ENCODE measurements around the gene PIK3R1. TPM values are rescaled to one million over a fixed set of nuclear protein-coding genes. Genes with fewer than 3 reads are reported as not detected.

The PIK3R1 gene
- total and polyA plus RNA-seq, 4 donors = 22.6 to 123 (median 47.3) TPM

- H3K27ac ChIP-seq (ENCODE audit: low read depth in 1 of 2, low read length in 2 of 2) = peak overlapping the region in 1 of 2 donors; percentile 42
- peaks cover 0 to 5% (median under 1%) of the 10 kb centered on the region in 4 donors for H3K36me3 ChIP-seq (ENCODE audit: control insufficient read depth in 4 of 4, insufficient read depth in 3 of 4, low read depth in 1 of 4, low read length in 3 of 4)
- WGBS = 74% methylated on average over 1 of the region's 1 CpG
- no peak for TF ChIP-seq SP1 (IDR thresholded peaks at IDR 0.05)
- no peak for TF ChIP-seq RXRA (IDR thresholded peaks at IDR 0.05)
- DNase-seq (ENCODE audit: low spot score) = no peak
- no peaks in the 10 kb centered on the region for H3K27me3 ChIP-seq (ENCODE audit: control insufficient read depth in 4 of 4, insufficient read depth in 4 of 4, low read length in 3 of 4)
- no peaks in the 10 kb centered on the region for H3K9me3 ChIP-seq (ENCODE audit: control insufficient read depth in 4 of 4, low read length in 3 of 4)
- H3K4me1 ChIP-seq (ENCODE audit: control insufficient read depth in 4 of 4, insufficient read depth in 4 of 4, low read length in 3 of 4) = peaks cover 15 to 64% (median 40%) of the 10 kb centered on the region in 4 donors
- no peak overlapping the region for H3K4me3 ChIP-seq (ENCODE audit: low read depth in 1 of 3, low read length in 3 of 3)
- H3K9ac ChIP-seq (ENCODE audit: low read depth in 1 of 2, low read length in 2 of 2) = no peak overlapping the region
These were observed 39.3 kb downstream of the PIK3R1 start for GRCh38 chr5:68254810-68255209.

GRCh38 chr5:68255305-68256120, 40.0 kb downstream of the PIK3R1 start:
- TF ChIP-seq HNF4A (conservative IDR thresholded peaks at IDR 0.05) = no peak
- no peak for TF ChIP-seq FOXA1 (IDR thresholded peaks at IDR 0.05)
- no peak for TF ChIP-seq ZBTB33 (IDR thresholded peaks at IDR 0.05)
- TF ChIP-seq MAX (IDR thresholded peaks at IDR 0.05) = no peak
- no peak for TF ChIP-seq REST (IDR thresholded peaks at IDR 0.05)
- TF ChIP-seq JUND (IDR thresholded peaks at IDR 0.05) = no peak
- TF ChIP-seq CTCF (IDR thresholded peaks at IDR 0.05; ENCODE audit: low read depth, low read length, missing input control) = no peak
- TF ChIP-seq GABPA (IDR thresholded peaks at IDR 0.05 in 1 of 2, conservative IDR thresholded peaks at IDR 0.05 in 1 of 2) = no peak
- TF ChIP-seq ATF3 (IDR thresholded peaks at IDR 0.05) = no peak
- TF ChIP-seq YY1 (IDR thresholded peaks at IDR 0.05) = no peak
- no peak for TF ChIP-seq RAD21 (IDR thresholded peaks at IDR 0.05)
- TF ChIP-seq HNF4G (IDR thresholded peaks at IDR 0.05) = no peak
- no peak for TF ChIP-seq FOXA2 (IDR thresholded peaks at IDR 0.05)
- no peak for TF ChIP-seq SP1 (IDR thresholded peaks at IDR 0.05)
- no peak for TF ChIP-seq RXRA (IDR thresholded peaks at IDR 0.05)
- no peak for TF ChIP-seq TAF1 (conservative IDR thresholded peaks at IDR 0.05)
- Histone ChIP-seq H3K27ac (ENCODE audit: low read depth in 1 of 2, low read length in 2 of 2) (peak overlapping the region; percentile 11 to 42), H3K9ac (ENCODE audit: low read depth in 1 of 2, low read length in 2 of 2) (peak overlapping the region in 1 of 2 donors; percentile 11), H3K9me3 (ENCODE audit: control insufficient read depth in 4 of 4, low read length in 3 of 4) (no peaks in the 10 kb centered on the region), H3K27me3 (ENCODE audit: control insufficient read depth in 4 of 4, insufficient read depth in 4 of 4, low read length in 3 of 4) (no peaks in the 10 kb centered on the region), H3K4me1 (ENCODE audit: control insufficient read depth in 4 of 4, insufficient read depth in 4 of 4, low read length in 3 of 4) (peaks cover 11 to 57% (median 34%) of the 10 kb centered on the region in 4 donors), H3K36me3 (ENCODE audit: control insufficient read depth in 4 of 4, insufficient read depth in 3 of 4, low read depth in 1 of 4, low read length in 3 of 4) (peaks cover 0 to 5% (median 0%) of the 10 kb centered on the region in 4 donors), H3K4me3 (ENCODE audit: low read depth in 1 of 3, low read length in 3 of 3) (no peak overlapping the region)
- WGBS = 65% methylated on average over 6 of the region's 6 CpGs
- no peak for DNase-seq (ENCODE audit: low spot score)
